ENCODE data around the gene LCE3D. TPM values are rescaled to one million over a fixed set of nuclear protein-coding genes. Genes with fewer than 3 reads are reported as not detected.

The LCE3D gene
- polyA plus RNA-seq, 3 donors: not detected

- intact Hi-C loops (cut with micrococcal nuclease): no loop called here
- no peak for DNase-seq
- no peak overlapping the region for H2AFZ ChIP-seq (ENCODE audit: insufficient read depth, low read depth, low read length, poor library complexity, severe bottlenecking)
- Mint-ChIP-seq H3K9me3 (peaks cover 0 to 7% (median 1%) of the 10 kb centered on the region in 7 donors), H3K4me1 (no peaks in the 10 kb centered on the region), H3K27me3 (ENCODE audit: low read depth in 3 of 3) (peaks cover 0 to 3% (median 1%) of the 10 kb centered on the region in 3 donors), H3K4me3 (no peak overlapping the region), H3K27ac (no peak overlapping the region), H3K36me3 (no peaks in the 10 kb centered on the region)
- no peak overlapping the region for H3K9ac ChIP-seq (ENCODE audit: insufficient read depth, low read length, poor library complexity, severe bottlenecking)
- no peaks in the 10 kb centered on the region for H3K4me1 ChIP-seq (ENCODE audit: control insufficient read depth in 1 of 2, insufficient read depth in 2 of 2, low read length in 2 of 2)
- no peaks in the 10 kb centered on the region for H3K9me3 ChIP-seq (replicated peaks in 1 of 2; ENCODE audit: control insufficient read depth in 1 of 2, insufficient read depth in 1 of 2, low read length in 2 of 2)
- no peak overlapping the region for H3K27ac ChIP-seq (ENCODE audit: low read depth in 1 of 2, low read length in 2 of 2)
- no peaks in the 10 kb centered on the region for H3K79me2 ChIP-seq (ENCODE audit: insufficient read depth, low read length)
- WGBS (ENCODE audit: insufficient coverage): 0% methylated on average over 1 of the region's 1 CpG
- TF ChIP-seq CTCF (IDR thresholded peaks at IDR 0.05): no peak
- H3K4me3 ChIP-seq (replicated peaks in 1 of 3; ENCODE audit: low read depth in 2 of 3, low read length in 3 of 3): no peak overlapping the region
- H4K20me1 ChIP-seq (ENCODE audit: insufficient read depth, low read length): no peaks in the 10 kb centered on the region
- H3K27me3 ChIP-seq (ENCODE audit: control insufficient read depth in 2 of 2, insufficient read depth in 2 of 2, low read length in 2 of 2): no peaks in the 10 kb centered on the region
- no peak overlapping the region for H3K4me2 ChIP-seq (replicated peaks; ENCODE audit: extremely low read depth, low read length, poor library complexity, severe bottlenecking)
- no peaks in the 10 kb centered on the region for H3K36me3 ChIP-seq (replicated peaks in 1 of 2; ENCODE audit: control insufficient read depth in 1 of 2, insufficient read depth in 2 of 2, low read length in 2 of 2)
Observed at GRCh38 chr1:152546704-152547103, 33.6 kb downstream of the LCE3D start.

GRCh38 chr1:152543820-152544219 is 36.5 kb downstream of the LCE3D start:
- Mint-ChIP-seq H3K4me3 (no peak overlapping the region), H3K27ac (no peak overlapping the region), H3K9me3 (peaks cover 0 to 13% (median 3%) of the 10 kb centered on the region in 7 donors), H3K36me3 (no peaks in the 10 kb centered on the region), H3K4me1 (no peaks in the 10 kb centered on the region), H3K27me3 (ENCODE audit: low read depth in 3 of 3) (peaks cover 0 to 4% (median 2%) of the 10 kb centered on the region in 3 donors)
- no peak for DNase-seq
- TF ChIP-seq CTCF (IDR thresholded peaks at IDR 0.05): no peak
- intact Hi-C loops (cut with micrococcal nuclease): no loop called here
- Histone ChIP-seq H3K4me1 (ENCODE audit: control insufficient read depth in 1 of 2, insufficient read depth in 2 of 2, low read length in 2 of 2) (no peaks in the 10 kb centered on the region), H3K27ac (ENCODE audit: low read depth in 1 of 2, low read length in 2 of 2) (no peak overlapping the region), H3K4me2 (replicated peaks; ENCODE audit: extremely low read depth, low read length, poor library complexity, severe bottlenecking) (no peak overlapping the region), H3K79me2 (ENCODE audit: insufficient read depth, low read length) (no peaks in the 10 kb centered on the region), H3K4me3 (replicated peaks in 1 of 3; ENCODE audit: low read depth in 2 of 3, low read length in 3 of 3) (no peak overlapping the region), H4K20me1 (ENCODE audit: insufficient read depth, low read length) (no peaks in the 10 kb centered on the region), H3K36me3 (replicated peaks in 1 of 2; ENCODE audit: control insufficient read depth in 1 of 2, insufficient read depth in 2 of 2, low read length in 2 of 2) (no peaks in the 10 kb centered on the region), H2AFZ (ENCODE audit: insufficient read depth, low read depth, low read length, poor library complexity, severe bottlenecking) (no peak overlapping the region), H3K9ac (ENCODE audit: insufficient read depth, low read length, poor library complexity, severe bottlenecking) (no peak overlapping the region), H3K9me3 (replicated peaks in 1 of 2; ENCODE audit: control insufficient read depth in 1 of 2, insufficient read depth in 1 of 2, low read length in 2 of 2) (no peaks in the 10 kb centered on the region), H3K27me3 (ENCODE audit: control insufficient read depth in 2 of 2, insufficient read depth in 2 of 2, low read length in 2 of 2) (no peaks in the 10 kb centered on the region)
- 48% methylated on average over 3 of the region's 4 CpGs for WGBS (ENCODE audit: insufficient coverage)

Data from CD14-positive monocyte (primary cell).